ENCODE results near the gene KCNJ3. TPM values are rescaled to one million over a fixed set of nuclear protein-coding genes. Genes with fewer than 3 reads are reported as not detected.

The KCNJ3 gene
- not detected in 2 replicates for total RNA-seq

DNA sequence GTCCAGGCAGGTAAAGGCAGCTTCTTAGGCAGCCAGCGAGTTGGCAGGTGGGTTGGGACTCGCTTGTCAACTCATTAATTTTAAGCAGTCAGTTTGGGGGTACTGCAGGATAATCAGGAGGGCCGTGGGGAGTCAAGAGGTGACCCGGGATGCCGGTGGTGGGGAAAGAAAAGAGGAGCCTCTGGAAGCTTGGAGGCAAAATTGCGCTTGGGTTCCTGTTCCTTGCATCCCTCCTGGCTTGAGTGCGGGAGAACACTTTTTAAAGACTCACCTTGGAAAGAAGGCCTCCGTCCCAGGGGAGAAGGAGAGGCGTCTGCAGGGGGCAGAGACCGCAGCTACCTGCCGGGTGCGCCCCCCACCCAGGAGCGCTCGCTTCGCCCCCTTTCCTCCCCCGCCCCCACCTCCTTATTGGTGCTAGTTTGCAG, at the start of gene KCNJ3:
TSS of gene KCNJ3 (plus strand) at position 400 of the 425 bp plus-strand sequence. CDS start 81 bp downstream, outside the sequence.
- Mint-ChIP-seq H3K4me1 (ENCODE audit: low read depth) (no peaks in the 10 kb centered on the region), H3K4me3 (ENCODE audit: low read depth) (no peak within 1 kb of the TSS), H3K36me3 (ENCODE audit: low read depth) (no peaks in the 10 kb centered on the region), H3K27me3 (ENCODE audit: low read depth) (peaks cover 29% of the 10 kb centered on the region), H3K27ac (no peak within 1 kb of the TSS), H3K9me3 (no peaks in the 10 kb centered on the region)
- DNase-seq (ENCODE audit: low spot score) = no peak
- intact Hi-C loops (cut with micrococcal nuclease) = no loop called here

GRCh38 chr2:154655499-154655898, 43.0 kb upstream of the KCNJ3 start:
- H3K27ac Mint-ChIP-seq = no peak overlapping the region

GRCh38 chr2:154658854-154659253, 39.6 kb upstream of the KCNJ3 start:
- Mint-ChIP-seq H3K27ac (no peak overlapping the region), H3K36me3 (ENCODE audit: low read depth) (no peaks in the 10 kb centered on the region), H3K27me3 (ENCODE audit: low read depth) (no peaks in the 10 kb centered on the region), H3K4me1 (ENCODE audit: low read depth) (no peaks in the 10 kb centered on the region), H3K9me3 (no peaks in the 10 kb centered on the region), H3K4me3 (ENCODE audit: low read depth) (no peak overlapping the region)
- intact Hi-C loops (cut with micrococcal nuclease) = no loop called here
- DNase-seq (ENCODE audit: low spot score) = no peak

More at GRCh38 chr2:154655499-154655898, 43.0 kb upstream of the KCNJ3 start:
- H3K4me3 Mint-ChIP-seq (ENCODE audit: low read depth) = no peak overlapping the region
- H3K36me3 Mint-ChIP-seq (ENCODE audit: low read depth) = no peaks in the 10 kb centered on the region
- no peaks in the 10 kb centered on the region for H3K4me1 Mint-ChIP-seq (ENCODE audit: low read depth)
- DNase-seq (ENCODE audit: low spot score) = no peak
- H3K27me3 Mint-ChIP-seq (ENCODE audit: low read depth) = no peaks in the 10 kb centered on the region
- no peaks in the 10 kb centered on the region for H3K9me3 Mint-ChIP-seq
- intact Hi-C loops (cut with micrococcal nuclease) = no loop called here

- no peaks in the 10 kb centered on the region for H3K9me3 Mint-ChIP-seq
- no peaks in the 10 kb centered on the region for H3K27me3 Mint-ChIP-seq (ENCODE audit: low read depth)
- no peak overlapping the region for H3K4me3 Mint-ChIP-seq (ENCODE audit: low read depth)
- DNase-seq (ENCODE audit: low spot score) = no peak
- no peak overlapping the region for H3K27ac Mint-ChIP-seq
- intact Hi-C loops (cut with micrococcal nuclease) = no loop called here
- H3K4me1 Mint-ChIP-seq (ENCODE audit: low read depth) = no peaks in the 10 kb centered on the region
- no peaks in the 10 kb centered on the region for H3K36me3 Mint-ChIP-seq (ENCODE audit: low read depth)
Observed at GRCh38 chr2:154664248-154664647, 34.2 kb upstream of the KCNJ3 start.

DNA sequence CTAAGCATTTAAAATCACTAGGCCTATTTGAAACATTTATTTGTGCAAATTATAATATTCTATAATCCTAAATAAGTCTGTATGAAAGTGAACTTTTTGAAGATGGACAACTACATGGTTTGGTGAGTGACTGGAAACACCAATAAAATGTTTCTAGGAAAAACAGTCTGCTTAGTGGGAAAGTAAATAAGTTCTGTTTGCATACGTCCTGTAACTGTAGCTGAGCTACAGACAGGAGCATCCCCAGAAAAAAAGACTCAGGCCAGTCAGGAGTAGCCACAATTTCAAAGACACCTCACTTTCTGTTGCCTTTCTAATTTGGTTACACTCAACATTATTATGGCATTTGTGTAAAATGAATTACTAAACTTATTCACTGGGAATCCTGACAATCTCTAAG, 28.4 kb upstream of the KCNJ3 start:
- no peaks in the 10 kb centered on the region for H3K4me1 Mint-ChIP-seq (ENCODE audit: low read depth)
- H3K27ac Mint-ChIP-seq = no peak overlapping the region
- no peaks in the 10 kb centered on the region for H3K36me3 Mint-ChIP-seq (ENCODE audit: low read depth)
- intact Hi-C loops (cut with micrococcal nuclease) = no loop called here
- H3K4me3 Mint-ChIP-seq (ENCODE audit: low read depth) = no peak overlapping the region
- no peaks in the 10 kb centered on the region for H3K9me3 Mint-ChIP-seq
- no peaks in the 10 kb centered on the region for H3K27me3 Mint-ChIP-seq (ENCODE audit: low read depth)
- DNase-seq (ENCODE audit: low spot score) = no peak

DNA sequence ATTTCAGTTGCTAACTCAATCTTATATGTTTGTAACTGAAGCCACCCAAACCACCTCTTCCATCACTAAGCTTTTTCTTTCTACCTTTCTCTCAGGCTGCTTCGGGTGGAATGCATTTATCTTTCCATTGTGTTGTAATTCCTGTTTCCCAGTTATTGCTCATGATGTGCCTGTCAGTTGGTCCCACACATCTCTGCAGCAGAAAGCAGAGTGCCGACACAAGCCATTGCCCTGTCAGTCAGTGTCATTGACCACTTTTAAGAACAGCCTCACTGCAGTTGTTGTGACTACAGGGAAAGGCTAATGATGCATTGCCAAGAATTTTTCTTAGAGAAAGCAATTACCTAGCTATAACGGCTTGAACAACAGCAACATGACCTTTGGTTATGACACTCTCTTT, 24.8 kb upstream of the KCNJ3 start:
- Mint-ChIP-seq H3K4me3 (ENCODE audit: low read depth) (no peak overlapping the region), H3K4me1 (ENCODE audit: low read depth) (no peaks in the 10 kb centered on the region), H3K27ac (no peak overlapping the region), H3K27me3 (ENCODE audit: low read depth) (no peaks in the 10 kb centered on the region), H3K9me3 (no peaks in the 10 kb centered on the region), H3K36me3 (ENCODE audit: low read depth) (no peaks in the 10 kb centered on the region)
- intact Hi-C loops (cut with micrococcal nuclease) = no loop called here
- no peak for DNase-seq (ENCODE audit: low spot score)

DNA sequence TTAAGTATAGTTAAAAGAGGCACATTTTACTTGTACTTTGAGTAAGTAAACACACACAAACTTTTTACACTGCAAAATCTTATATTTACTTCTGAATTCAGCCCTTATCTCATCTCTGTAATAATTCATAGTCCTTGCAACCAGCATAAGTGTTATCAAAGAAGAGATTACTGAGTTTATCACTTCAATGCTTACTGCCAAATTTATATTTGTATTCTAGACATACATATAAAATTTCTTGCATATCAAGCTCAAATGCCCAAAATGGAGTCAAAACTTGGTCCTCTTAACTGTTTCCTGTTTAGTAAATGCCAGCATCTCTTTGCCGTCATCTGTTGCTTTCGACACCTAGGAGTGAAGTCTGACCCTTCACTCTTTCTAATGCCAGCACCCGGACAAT, 21.1 kb upstream of the KCNJ3 start:
- H3K9me3 Mint-ChIP-seq = no peaks in the 10 kb centered on the region
- no peak overlapping the region for H3K4me3 Mint-ChIP-seq (ENCODE audit: low read depth)
- intact Hi-C loops (cut with micrococcal nuclease) = no loop called here
- H3K4me1 Mint-ChIP-seq (ENCODE audit: low read depth) = no peaks in the 10 kb centered on the region
- no peaks in the 10 kb centered on the region for H3K36me3 Mint-ChIP-seq (ENCODE audit: low read depth)
- DNase-seq (ENCODE audit: low spot score) = no peak
- no peak overlapping the region for H3K27ac Mint-ChIP-seq
- no peaks in the 10 kb centered on the region for H3K27me3 Mint-ChIP-seq (ENCODE audit: low read depth)

DNA sequence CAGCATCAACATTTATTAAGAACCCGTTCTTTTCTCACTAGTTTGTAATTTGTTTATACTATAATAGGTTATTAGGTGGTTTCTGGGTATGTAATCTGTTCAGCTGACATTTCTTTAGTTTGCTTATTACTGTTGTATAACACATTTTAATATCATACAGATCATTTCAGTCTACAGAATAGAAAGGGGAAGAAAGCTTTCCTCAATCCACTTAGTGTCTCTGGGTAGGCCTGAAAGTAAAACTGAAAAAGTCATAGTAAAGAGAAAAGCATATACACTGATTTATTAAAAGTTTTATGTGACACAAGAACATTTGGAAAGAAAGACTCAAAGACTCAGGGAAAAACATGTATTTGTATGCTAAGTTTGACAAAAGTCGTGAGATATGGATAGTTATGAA, 16.8 kb upstream of the KCNJ3 start:
- no peaks in the 10 kb centered on the region for H3K9me3 Mint-ChIP-seq
- H3K4me1 Mint-ChIP-seq (ENCODE audit: low read depth) = no peaks in the 10 kb centered on the region
- H3K27me3 Mint-ChIP-seq (ENCODE audit: low read depth) = no peaks in the 10 kb centered on the region
- H3K36me3 Mint-ChIP-seq (ENCODE audit: low read depth) = no peaks in the 10 kb centered on the region
- H3K27ac Mint-ChIP-seq = no peak overlapping the region
- DNase-seq (ENCODE audit: low spot score) = no peak
- H3K4me3 Mint-ChIP-seq (ENCODE audit: low read depth) = no peak overlapping the region
- intact Hi-C loops (cut with micrococcal nuclease) = no loop called here

GRCh38 chr2:154686162-154686561, 12.3 kb upstream of the KCNJ3 start:
- H3K4me1 Mint-ChIP-seq (ENCODE audit: low read depth) = no peaks in the 10 kb centered on the region
- DNase-seq (ENCODE audit: low spot score) = no peak
- no peaks in the 10 kb centered on the region for H3K27me3 Mint-ChIP-seq (ENCODE audit: low read depth)
- H3K9me3 Mint-ChIP-seq = no peaks in the 10 kb centered on the region
- no peak overlapping the region for H3K4me3 Mint-ChIP-seq (ENCODE audit: low read depth)
- intact Hi-C loops (cut with micrococcal nuclease) = no loop called here
- no peak overlapping the region for H3K27ac Mint-ChIP-seq
- no peaks in the 10 kb centered on the region for H3K36me3 Mint-ChIP-seq (ENCODE audit: low read depth)

DNA sequence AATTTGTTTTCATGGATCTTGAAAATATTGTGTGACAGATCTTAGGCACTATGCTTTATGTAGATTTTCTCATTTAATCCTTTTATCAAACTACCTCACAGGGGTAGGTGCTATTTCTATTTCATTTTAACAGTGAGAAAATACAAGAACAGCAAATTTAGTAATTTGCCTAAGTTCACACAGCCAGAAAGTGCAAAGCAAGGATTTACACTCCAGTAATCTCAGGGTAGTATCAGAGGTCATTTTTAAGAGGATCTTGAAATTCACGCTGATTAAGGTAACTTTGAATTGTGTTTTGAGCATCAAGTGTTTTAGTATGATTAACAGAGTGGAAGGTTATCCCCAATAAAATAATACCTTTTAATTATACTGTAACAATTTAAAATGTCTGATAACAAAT, 10.1 kb upstream of the KCNJ3 start:
- intact Hi-C loops (cut with micrococcal nuclease) = no loop called here
- no peaks in the 10 kb centered on the region for H3K36me3 Mint-ChIP-seq (ENCODE audit: low read depth)

DNA sequence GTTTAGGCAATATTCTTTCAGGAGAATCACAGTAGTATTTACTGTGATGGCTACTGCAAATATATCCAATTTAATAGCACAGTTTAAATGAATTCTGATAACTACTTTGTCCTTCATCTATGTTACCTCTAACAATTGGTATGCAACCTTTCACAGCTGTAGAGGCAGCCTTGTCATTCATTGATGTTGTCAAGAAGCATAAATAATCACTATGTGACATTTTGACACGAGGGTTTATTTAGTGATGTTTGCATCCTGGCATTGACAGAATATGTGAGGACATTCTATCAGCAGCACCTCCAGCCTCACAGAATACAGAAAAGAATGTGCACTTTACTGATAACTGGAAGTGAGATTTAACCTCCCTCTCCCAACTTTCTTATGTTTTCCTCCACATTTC, 9.3 kb upstream of the KCNJ3 start:
- intact Hi-C loops (cut with micrococcal nuclease) = no loop called here
- DNase-seq (ENCODE audit: low spot score) = no peak
- H3K27me3 Mint-ChIP-seq (ENCODE audit: low read depth) = no peaks in the 10 kb centered on the region
- H3K4me1 Mint-ChIP-seq (ENCODE audit: low read depth) = no peaks in the 10 kb centered on the region
- no peak overlapping the region for H3K27ac Mint-ChIP-seq
- no peak overlapping the region for H3K4me3 Mint-ChIP-seq (ENCODE audit: low read depth)
- H3K9me3 Mint-ChIP-seq = no peaks in the 10 kb centered on the region
- no peaks in the 10 kb centered on the region for H3K36me3 Mint-ChIP-seq (ENCODE audit: low read depth)

More for the DNA sequence above, 10.1 kb upstream of the KCNJ3 start:
- no peaks in the 10 kb centered on the region for H3K9me3 Mint-ChIP-seq
- DNase-seq (ENCODE audit: low spot score) = no peak
- no peak overlapping the region for H3K4me3 Mint-ChIP-seq (ENCODE audit: low read depth)
- H3K27ac Mint-ChIP-seq = no peak overlapping the region
- no peaks in the 10 kb centered on the region for H3K27me3 Mint-ChIP-seq (ENCODE audit: low read depth)
- no peaks in the 10 kb centered on the region for H3K4me1 Mint-ChIP-seq (ENCODE audit: low read depth)

DNA sequence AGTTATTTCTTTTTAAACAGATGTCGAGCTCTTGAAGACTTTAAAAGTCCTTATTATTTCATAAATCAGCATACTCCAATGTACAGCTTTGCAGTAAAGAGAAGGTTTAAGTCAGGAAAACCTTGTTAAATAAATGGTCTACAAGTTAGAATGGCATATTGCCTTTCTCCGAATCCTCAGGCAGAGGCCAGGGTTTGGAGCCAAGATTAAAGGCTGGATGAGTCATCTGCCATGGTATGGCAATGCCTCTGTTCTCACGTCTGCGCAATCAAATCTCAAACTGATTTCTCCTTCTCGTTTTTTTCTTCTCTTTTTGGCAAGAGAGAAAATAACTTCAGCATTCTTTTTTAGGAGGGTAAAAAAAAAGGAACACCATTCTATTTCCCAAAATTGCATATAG, 5.6 kb upstream of the KCNJ3 start:
- H3K4me3 Mint-ChIP-seq (ENCODE audit: low read depth) = no peak overlapping the region
- no peak for DNase-seq (ENCODE audit: low spot score)
- peaks cover 17% of the 10 kb centered on the region for H3K27me3 Mint-ChIP-seq (ENCODE audit: low read depth)
- intact Hi-C loops (cut with micrococcal nuclease) = no loop called here
- H3K9me3 Mint-ChIP-seq = no peaks in the 10 kb centered on the region
- H3K27ac Mint-ChIP-seq = no peak overlapping the region
- H3K36me3 Mint-ChIP-seq (ENCODE audit: low read depth) = no peaks in the 10 kb centered on the region
- H3K4me1 Mint-ChIP-seq (ENCODE audit: low read depth) = no peaks in the 10 kb centered on the region

DNA sequence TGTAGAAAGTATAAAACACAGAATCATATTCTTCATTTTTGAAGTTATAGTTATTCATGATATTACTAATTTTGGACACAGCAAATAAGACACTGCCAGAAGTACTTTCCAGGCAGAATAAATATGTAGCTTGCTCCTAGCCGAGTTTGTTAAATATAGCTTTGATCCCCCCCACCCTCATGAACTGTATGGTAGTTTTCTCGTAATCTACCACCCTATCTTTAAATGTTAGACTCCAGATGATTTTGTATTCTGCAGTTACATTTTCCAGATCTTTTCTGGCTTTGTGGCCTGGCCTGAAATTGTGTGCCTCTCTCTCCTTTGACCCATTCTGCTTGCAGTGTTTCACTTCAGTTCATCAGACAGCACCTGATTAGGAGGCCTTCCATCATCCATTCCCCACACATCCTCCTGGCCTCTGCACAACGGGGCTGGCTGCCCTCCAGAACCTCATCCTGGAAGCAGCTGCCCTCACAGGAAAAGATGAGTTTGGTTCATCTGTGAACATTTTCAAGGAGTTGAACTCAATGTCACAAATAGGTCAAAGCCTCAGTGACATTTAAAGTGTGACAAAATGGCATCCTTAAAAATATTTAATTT, 4.7 kb upstream of the KCNJ3 start:
- no peak for DNase-seq (ENCODE audit: low spot score)
- Mint-ChIP-seq H3K36me3 (ENCODE audit: low read depth) (no peaks in the 10 kb centered on the region), H3K4me3 (ENCODE audit: low read depth) (no peak overlapping the region), H3K27me3 (ENCODE audit: low read depth) (peaks cover 21% of the 10 kb centered on the region), H3K27ac (no peak overlapping the region), H3K9me3 (no peaks in the 10 kb centered on the region), H3K4me1 (ENCODE audit: low read depth) (no peaks in the 10 kb centered on the region)
- intact Hi-C loops (cut with micrococcal nuclease) = no loop called here

DNA sequence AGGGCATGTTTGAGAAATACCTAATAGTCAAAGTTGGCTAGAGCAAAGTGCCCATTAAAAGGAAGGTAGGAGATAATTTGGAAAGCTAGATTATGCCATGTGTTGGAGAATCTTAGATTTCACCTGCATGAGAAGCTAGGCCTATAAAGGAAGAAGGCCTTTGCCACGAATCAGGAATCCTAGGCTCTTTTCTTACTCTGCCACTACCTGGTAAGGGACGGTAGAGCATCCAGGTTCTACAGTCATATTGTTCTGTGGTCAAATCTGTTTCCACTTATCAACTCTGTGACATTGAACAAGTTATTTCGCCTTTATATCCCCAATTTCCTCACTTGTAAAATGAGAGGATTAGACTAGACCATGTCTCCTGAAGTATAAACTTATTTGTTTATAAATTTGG, 3.6 kb upstream of the KCNJ3 start:
- Mint-ChIP-seq H3K27me3 (ENCODE audit: low read depth) (peaks cover 29% of the 10 kb centered on the region), H3K4me3 (ENCODE audit: low read depth) (no peak overlapping the region), H3K4me1 (ENCODE audit: low read depth) (no peaks in the 10 kb centered on the region), H3K36me3 (ENCODE audit: low read depth) (no peaks in the 10 kb centered on the region), H3K27ac (no peak overlapping the region), H3K9me3 (no peaks in the 10 kb centered on the region)
- no peak for DNase-seq (ENCODE audit: low spot score)
- intact Hi-C loops (cut with micrococcal nuclease) = no loop called here

Data from activated T-helper 2 cell treated with anti-CD3 and anti-CD28 coated beads, Interferon-gamma antibody, Interleukin-2, Interleukin-4, amounts not matched to agents 10 μg/mL and 5 μg/mL and 100 μg/mL, durations not matched to agents 14 hours and 24 hours and 36 hours (primary cell).